Kidney epithelial cell (primary cell): ENCODE results near the gene ATRAID. TPM values are rescaled to one million over a fixed set of nuclear protein-coding genes. Genes with fewer than 3 reads are reported as not detected.

ENCODE experiments used
- DNase-seq: peaks from one replicate; pipeline ENCODE4 v3.0.0-alpha.2; 2010; ENCODE audit warnings: low read depth
- H3K27me3 ChIP-seq: 2 replicates; pipeline ENCODE4 v1.6.0; 2011; ENCODE audit warnings: low read length; ENCODE audit not compliant: control insufficient read depth, insufficient read depth
- H3K36me3 ChIP-seq: 2 replicates; pipeline ENCODE4 v1.5.1; 2011; ENCODE audit warnings: low read length; ENCODE audit not compliant: control insufficient read depth, insufficient read depth
- H3K4me3 ChIP-seq: 2 replicates; pipeline ENCODE4 v1.5.1; 2011; ENCODE audit warnings: low read depth, mild to moderate bottlenecking, control low read depth, low read length
- total RNA-seq: library from RNA; depleted of rRNA; stranded (reverse); fragments of >200 nt; gene quantifications from 2 replicates; pipeline ENCODE4 v1.2.3, GENCODE V29; 2015
- TF ChIP-seq, protein P1 (sequence below): IDR thresholded peaks from 2 replicates; pipeline ENCODE4 v1.5.1; 2011; ENCODE audit warnings: mild to moderate bottlenecking, moderate library complexity, low read length, control low read depth, inconsistent platforms; ENCODE audit not compliant: insufficient read depth, poor library complexity, severe bottlenecking

Gene ATRAID
- total RNA-seq, 1 donor from 2014 or later = 146 TPM

DNA sequence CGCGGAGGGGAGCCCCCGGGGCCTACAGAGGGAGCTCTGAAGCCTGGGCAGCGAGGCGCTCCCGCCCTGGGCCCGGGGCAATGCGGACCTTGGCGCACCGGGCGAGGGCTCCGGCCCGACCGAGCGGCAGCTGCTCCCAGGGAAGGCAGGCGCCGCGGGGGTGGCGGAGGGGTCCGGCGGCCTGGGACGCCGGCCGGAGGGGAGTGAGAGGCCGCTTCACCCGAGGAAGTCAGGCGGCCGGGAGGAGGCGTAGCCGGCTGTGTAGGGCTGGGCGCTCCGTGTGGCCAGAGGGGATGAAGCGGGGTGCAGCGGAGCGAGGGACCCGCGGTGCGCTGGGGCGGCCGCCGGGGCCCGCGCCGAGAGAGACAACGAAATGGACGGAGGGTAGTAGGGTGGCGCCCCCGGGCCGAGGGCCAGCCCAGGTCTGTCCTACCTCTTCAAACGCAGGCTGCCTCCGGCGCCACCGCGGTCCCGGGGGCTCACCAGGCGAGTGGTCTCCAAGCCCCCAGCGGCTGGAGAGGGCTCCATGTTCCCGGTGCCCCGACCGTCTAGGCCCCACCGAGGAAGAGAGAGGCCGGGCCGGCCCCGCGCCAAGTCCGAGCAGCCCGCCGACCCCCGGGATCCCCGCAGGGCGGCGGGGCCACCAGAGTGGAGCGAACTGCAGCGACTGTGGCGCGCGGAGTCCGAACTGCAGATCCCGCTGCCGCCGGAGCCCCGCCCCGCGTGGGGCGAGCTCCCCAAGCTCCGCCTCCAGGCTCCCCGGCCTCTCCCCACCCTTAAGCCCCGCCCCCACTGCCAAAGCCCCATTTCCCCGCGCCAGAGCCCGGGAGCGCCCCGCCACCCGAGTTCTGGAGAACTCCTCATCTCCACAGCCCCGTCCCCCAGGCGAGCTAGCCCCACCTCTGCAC, 50.8 kb downstream of the ATRAID start, which contains the start of gene SLC30A3:
Gene SLC30A3, minus strand, starts transcription at position 669 of the 908 bp plus-strand sequence. Its CDS starts 141 bp downstream, at position 528.
- TF ChIP-seq, protein P1, sequence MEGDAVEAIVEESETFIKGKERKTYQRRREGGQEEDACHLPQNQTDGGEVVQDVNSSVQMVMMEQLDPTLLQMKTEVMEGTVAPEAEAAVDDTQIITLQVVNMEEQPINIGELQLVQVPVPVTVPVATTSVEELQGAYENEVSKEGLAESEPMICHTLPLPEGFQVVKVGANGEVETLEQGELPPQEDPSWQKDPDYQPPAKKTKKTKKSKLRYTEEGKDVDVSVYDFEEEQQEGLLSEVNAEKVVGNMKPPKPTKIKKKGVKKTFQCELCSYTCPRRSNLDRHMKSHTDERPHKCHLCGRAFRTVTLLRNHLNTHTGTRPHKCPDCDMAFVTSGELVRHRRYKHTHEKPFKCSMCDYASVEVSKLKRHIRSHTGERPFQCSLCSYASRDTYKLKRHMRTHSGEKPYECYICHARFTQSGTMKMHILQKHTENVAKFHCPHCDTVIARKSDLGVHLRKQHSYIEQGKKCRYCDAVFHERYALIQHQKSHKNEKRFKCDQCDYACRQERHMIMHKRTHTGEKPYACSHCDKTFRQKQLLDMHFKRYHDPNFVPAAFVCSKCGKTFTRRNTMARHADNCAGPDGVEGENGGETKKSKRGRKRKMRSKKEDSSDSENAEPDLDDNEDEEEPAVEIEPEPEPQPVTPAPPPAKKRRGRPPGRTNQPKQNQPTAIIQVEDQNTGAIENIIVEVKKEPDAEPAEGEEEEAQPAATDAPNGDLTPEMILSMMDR = no peak
- no peak for DNase-seq
- Histone ChIP-seq H3K36me3 (no peaks in the 10 kb centered on the region), H3K4me3 (peak within 1 kb of the TSS; percentile 22), H3K27me3 (peaks cover 83% of the 10 kb centered on the region)

DNA sequence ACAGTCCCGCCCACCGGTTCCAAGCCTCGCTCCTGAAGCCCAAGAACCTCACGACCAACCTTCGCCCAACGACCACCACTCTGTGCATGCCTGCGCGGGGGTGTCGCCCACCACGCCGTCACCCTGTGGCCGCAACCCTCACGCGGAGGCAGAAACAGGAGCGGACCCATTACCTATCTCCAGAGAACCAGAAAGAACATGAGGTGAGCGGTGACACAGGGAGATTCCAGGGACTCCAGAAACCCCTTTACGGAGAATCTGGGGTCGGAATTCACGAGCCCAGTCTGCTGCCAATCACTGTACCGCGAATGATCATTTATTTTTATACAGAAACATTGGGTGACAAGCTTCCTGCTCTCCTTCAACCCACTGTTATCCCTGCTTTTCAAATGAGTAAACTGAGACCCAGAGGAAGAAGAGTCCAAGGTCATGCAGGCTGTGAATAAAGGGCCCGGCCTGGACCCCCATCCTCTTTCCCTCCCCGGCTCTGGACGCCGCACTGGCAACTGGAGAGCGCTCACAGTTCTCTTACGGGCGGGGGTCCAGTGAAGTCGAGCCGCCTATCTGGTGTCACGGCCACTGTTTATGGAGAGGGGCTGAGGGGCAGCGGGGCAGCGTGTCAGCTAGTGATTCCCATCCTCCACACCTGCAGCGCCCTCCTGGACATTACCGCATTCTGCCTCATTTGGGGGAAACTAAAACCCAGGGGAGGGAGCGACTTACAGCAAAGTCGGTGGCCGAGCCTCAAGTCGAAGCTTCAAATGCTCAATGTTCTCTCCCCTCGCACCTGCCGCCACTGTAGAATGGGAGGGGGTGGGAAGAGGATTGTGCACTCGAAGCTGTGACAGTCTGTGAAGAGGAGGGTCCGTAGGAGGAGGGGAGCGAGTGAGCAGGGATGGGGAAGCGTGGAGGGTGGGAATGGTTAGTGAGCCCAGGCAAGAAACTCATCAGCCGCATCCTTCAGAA, 51.7 kb downstream of the ATRAID start:
- TF ChIP-seq, protein P1 = no peak
- peaks cover 79% of the 10 kb centered on the region for H3K27me3 ChIP-seq
- H3K4me3 ChIP-seq = no peak overlapping the region
- DNase-seq = no peak
- no peaks in the 10 kb centered on the region for H3K36me3 ChIP-seq

DNA sequence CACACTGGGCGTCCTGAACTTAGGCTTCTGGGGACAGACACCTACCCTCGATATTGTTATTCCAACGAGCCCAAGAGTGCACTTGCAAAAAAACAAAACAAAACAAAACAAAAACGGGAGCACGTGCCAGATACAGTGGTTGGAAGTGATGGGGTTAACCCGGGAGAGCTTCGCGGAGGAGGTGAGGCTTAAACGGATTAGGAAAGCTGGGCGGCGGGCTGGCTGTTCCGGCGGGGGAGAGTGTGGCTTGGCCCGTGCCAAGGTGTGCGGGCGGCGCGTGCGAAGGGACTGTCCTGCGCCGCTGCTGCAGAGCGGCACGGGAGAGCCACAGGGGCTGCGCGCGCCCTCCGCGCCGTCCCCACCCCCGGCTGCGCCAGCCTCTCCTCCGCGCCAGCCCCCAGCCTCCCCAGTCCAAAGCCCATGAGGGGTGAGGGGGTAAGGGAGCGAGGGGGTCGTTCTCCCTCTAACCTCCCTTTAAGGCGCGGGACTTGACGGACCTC, 52.5 kb downstream of the ATRAID start:
- TF ChIP-seq, protein P1 = no peak
- no peak for DNase-seq
- Histone ChIP-seq H3K4me3 (no peak overlapping the region), H3K36me3 (no peaks in the 10 kb centered on the region), H3K27me3 (peaks cover 74% of the 10 kb centered on the region)

DNA sequence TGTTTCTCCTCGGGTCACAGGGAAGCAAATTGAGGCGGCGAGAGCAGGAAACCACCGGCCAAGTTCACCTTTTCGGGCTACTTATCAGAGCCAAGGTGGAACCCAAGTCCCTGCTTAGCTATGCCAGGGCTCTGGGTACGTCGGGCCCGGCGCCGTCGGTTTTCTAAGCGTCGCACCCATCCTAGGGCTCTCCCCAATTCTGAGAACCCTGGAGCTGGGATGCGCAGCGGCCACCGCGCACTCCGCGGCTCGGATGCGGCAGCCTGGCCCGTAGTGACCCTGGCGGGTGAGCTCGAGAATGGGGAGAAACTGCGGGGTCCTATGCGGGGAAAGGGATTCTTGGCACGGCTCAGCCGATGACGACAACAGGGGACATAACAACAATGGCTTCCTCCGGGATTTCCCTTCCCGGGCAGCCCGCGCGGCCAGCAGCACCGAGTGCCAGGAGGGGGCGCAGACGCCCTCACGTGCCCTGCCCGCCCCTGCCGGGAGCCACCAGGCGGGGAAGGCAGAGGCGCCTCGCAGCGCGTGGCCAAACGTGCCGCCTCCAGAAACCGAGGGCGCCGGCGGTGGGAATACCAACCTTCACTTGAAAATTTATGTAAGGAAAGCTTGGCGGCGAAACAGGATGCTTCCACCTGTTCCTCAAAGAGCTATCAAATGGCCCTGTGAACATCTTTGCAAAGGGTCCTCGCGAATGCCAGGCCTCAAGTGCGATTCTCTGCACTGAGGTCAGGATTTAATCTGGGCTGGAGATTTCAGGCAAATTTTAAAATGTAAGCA, 53.1 kb downstream of the ATRAID start:
- TF ChIP-seq, protein P1 = peak; percentile 48
- Histone ChIP-seq H3K36me3 (no peaks in the 10 kb centered on the region), H3K4me3 (peak overlapping the region; percentile 22), H3K27me3 (peaks cover 75% of the 10 kb centered on the region)
- no peak for DNase-seq

DNA sequence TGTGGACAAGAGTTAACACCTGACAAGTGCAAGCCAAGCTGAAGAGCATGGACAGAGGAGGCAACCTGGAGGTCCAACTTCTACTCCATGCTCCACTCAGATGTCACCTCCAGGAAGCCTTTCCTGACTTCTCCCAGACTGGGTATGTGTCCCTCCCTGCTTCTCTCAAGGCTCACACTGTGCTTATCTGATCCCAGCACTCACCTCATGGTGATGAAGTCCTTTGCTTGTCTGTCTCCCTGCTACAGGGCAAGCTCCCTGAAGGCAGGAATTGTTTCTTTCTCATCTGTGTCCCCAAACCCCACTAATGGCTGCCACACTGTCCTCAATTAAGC, 53.7 kb downstream of the ATRAID start:
- no peak for DNase-seq
- Histone ChIP-seq H3K27me3 (peaks cover 69% of the 10 kb centered on the region), H3K4me3 (no peak overlapping the region), H3K36me3 (no peaks in the 10 kb centered on the region)
- TF ChIP-seq, protein P1 = no peak

Other genes with a start within 250 kb of the ATRAID start
- gene MAPRE3, start 241.4 kb upstream of the ATRAID start, total RNA-seq = 4.6 and 5.0 TPM in 2 replicates
- 27.0 and 36.1 TPM in 2 replicates for gene TMEM214, start 179.1 kb upstream of the ATRAID start, total RNA-seq
- gene AGBL5, start 160.4 kb upstream of the ATRAID start, total RNA-seq = 28.6 and 32.0 TPM in 2 replicates
- gene OST4, start 140.4 kb upstream of the ATRAID start, total RNA-seq = 237 and 272 TPM in 2 replicates
- 7.4 and 9.5 TPM in 2 replicates for gene EMILIN1, start 133.4 kb upstream of the ATRAID start, total RNA-seq
- 3.1 and 3.8 TPM in 2 replicates for gene KHK, start 125.3 kb upstream of the ATRAID start, total RNA-seq
- 1.8 and 2.5 TPM in 2 replicates for gene CGREF1, start 92.9 kb upstream of the ATRAID start, total RNA-seq
- gene ABHD1, start 88.2 kb upstream of the ATRAID start, total RNA-seq = not detected in 2 replicates
- 66.0 and 71.1 TPM in 2 replicates for gene PREB, start 77.4 kb upstream of the ATRAID start, total RNA-seq
- not detected in 2 replicates for gene PRR30, start 72.6 kb upstream of the ATRAID start, total RNA-seq
- not detected in 2 replicates for gene TCF23, start 63.0 kb upstream of the ATRAID start, total RNA-seq
- 52.1 and 67.7 TPM in 2 replicates for gene SLC5A6, start 227 bp downstream of the ATRAID start, total RNA-seq
- 60.0 and 63.5 TPM in 2 replicates for gene CAD, start 5.3 kb downstream of the ATRAID start, total RNA-seq
- 0.08 and 0.27 TPM in 2 replicates for gene SLC30A3, start 51.0 kb downstream of the ATRAID start, total RNA-seq
- gene DNAJC5G, start 63.4 kb downstream of the ATRAID start, total RNA-seq = not detected in 2 replicates
- gene TRIM54, start 70.4 kb downstream of the ATRAID start, total RNA-seq = 0.27 and 0.33 TPM in 2 replicates
- gene UCN, start 96.4 kb downstream of the ATRAID start, total RNA-seq = 1.6 and 1.7 TPM in 2 replicates
- gene MPV17, start 111.1 kb downstream of the ATRAID start, total RNA-seq = 90.7 and 105 TPM in 2 replicates
- gene GTF3C2, start 144.7 kb downstream of the ATRAID start, total RNA-seq = 53.1 and 54.9 TPM in 2 replicates
- 39.8 and 46.7 TPM in 2 replicates for gene EIF2B4, start 158.3 kb downstream of the ATRAID start, total RNA-seq
- gene SNX17, start 158.6 kb downstream of the ATRAID start, total RNA-seq = 92.1 and 120 TPM in 2 replicates
- 10.3 and 11.5 TPM in 2 replicates for gene ZNF513, start 168.7 kb downstream of the ATRAID start, total RNA-seq
- gene PPM1G, start 197.6 kb downstream of the ATRAID start, total RNA-seq = 110 and 121 TPM in 2 replicates
- gene NRBP1, start 216.6 kb downstream of the ATRAID start, total RNA-seq = 105 TPM in 2 replicates
- 8.1 and 10.0 TPM in 2 replicates for gene KRTCAP3, start 230.3 kb downstream of the ATRAID start, total RNA-seq